ENCODE results near the gene MCF2.
"Not testable (repeated sequence)": the region's sequence is repeated elsewhere in the genome, so short reads cannot be mapped to it uniquely, and the experiment has no call there.

MCF2 gene

GRCh38 chrX:139708067-139708466 is at the start of gene MCF2:
MCF2 (minus strand) TSS chrX:139708167; CDS start chrX:139651744, 56,423 bp downstream.
- DNase-seq (ENCODE audit: low spot score) = no peak

GRCh38 chrX:139751053-139751452 is 43.1 kb upstream of the MCF2 start:
- DNase-seq (ENCODE audit: low spot score) = no peak

GRCh38 chrX:139750390-139750789 is 42.4 kb upstream of the MCF2 start:
- DNase-seq (ENCODE audit: low spot score) = no peak

GRCh38 chrX:139739138-139739537 is 31.2 kb upstream of the MCF2 start:
- no peak for DNase-seq (ENCODE audit: low spot score)

- DNase-seq (ENCODE audit: low spot score) = no peak
These were observed 30.6 kb upstream of the MCF2 start for GRCh38 chrX:139738581-139738980.

GRCh38 chrX:139736151-139736550 is 28.2 kb upstream of the MCF2 start:
- DNase-seq (ENCODE audit: low spot score) = no peak

- no peak for DNase-seq (ENCODE audit: low spot score)
These were observed 27.0 kb upstream of the MCF2 start for GRCh38 chrX:139734996-139735395.

- DNase-seq (ENCODE audit: low spot score) = no peak
These were observed 17.8 kb upstream of the MCF2 start for GRCh38 chrX:139725720-139726119.

GRCh38 chrX:139724626-139725025 is 16.7 kb upstream of the MCF2 start:
- DNase-seq (ENCODE audit: low spot score) = no peak

GRCh38 chrX:139720979-139721378 is 13.0 kb upstream of the MCF2 start:
- no peak for DNase-seq (ENCODE audit: low spot score)

GRCh38 chrX:139720136-139720535 is 12.2 kb upstream of the MCF2 start:
- DNase-seq (ENCODE audit: low spot score) = no peak

- DNase-seq (ENCODE audit: low spot score) = no peak
These were observed 5.3 kb downstream of the MCF2 start for GRCh38 chrX:139702658-139703057.

- DNase-seq (ENCODE audit: low spot score) = no peak
These were observed 15.1 kb downstream of the MCF2 start for GRCh38 chrX:139692908-139693307.

- no peak for DNase-seq (ENCODE audit: low spot score)
These were observed 15.5 kb downstream of the MCF2 start for GRCh38 chrX:139692506-139692849.

GRCh38 chrX:139691843-139692505 is 16.0 kb downstream of the MCF2 start:
- no peak for DNase-seq (ENCODE audit: low spot score)

GRCh38 chrX:139691493-139691842 is 16.5 kb downstream of the MCF2 start:
- no peak for DNase-seq (ENCODE audit: low spot score)

- DNase-seq (ENCODE audit: low spot score) = not testable (repeated sequence)
These were observed 22.8 kb downstream of the MCF2 start for GRCh38 chrX:139685175-139685574.

GRCh38 chrX:139680356-139680755 is 27.6 kb downstream of the MCF2 start:
- no peak for DNase-seq (ENCODE audit: low spot score)

GRCh38 chrX:139647597-139647996 is 60.4 kb downstream of the MCF2 start:
- no peak for DNase-seq (ENCODE audit: low spot score)

GRCh38 chrX:139642241-139642927 is 65.6 kb downstream of the MCF2 start:
- peak; percentile 45 for DNase-seq (ENCODE audit: low spot score)

GRCh38 chrX:139640259-139640658 is 67.7 kb downstream of the MCF2 start:
- peak; percentile 7 for DNase-seq (ENCODE audit: low spot score)

GRCh38 chrX:139639253-139639652 is 68.7 kb downstream of the MCF2 start:
- DNase-seq (ENCODE audit: low spot score) = peak; percentile 69

- no peak for DNase-seq (ENCODE audit: low spot score)
These were observed 107.9 kb downstream of the MCF2 start for GRCh38 chrX:139600105-139600504.

- no peak for DNase-seq (ENCODE audit: low spot score)
These were observed 111.9 kb downstream of the MCF2 start for GRCh38 chrX:139596068-139596467.
